Thoracic aorta (tissue), 2 donors: ENCODE measurements around the gene ALS2CL. TPM values are rescaled to one million over a fixed set of nuclear protein-coding genes. Genes with fewer than 3 reads are reported as not detected.

Source experiments
- ATAC-seq: fragments of 150-250 bp; one replicate; pipeline ENCODE4 v1.8.0; 2017; ENCODE audit warnings: low read depth; ENCODE audit not compliant: insufficient number of reproducible peaks, low FRiP score
- DNase-seq: peaks from one replicate; pipeline ENCODE4 v3.0.0-alpha.2; 2020; ENCODE audit warnings: low spot score
- H3K27ac ChIP-seq, 2 donors: fragments of 200-600 bp; sonication (generic); 1 replicate in 1 of 2; 2 replicates in 1 of 2; pipeline ENCODE4 v1.5.1; 2016; ENCODE audit warnings: mild to moderate bottlenecking in 2 of 2, moderate library complexity in 2 of 2
- H3K27me3 ChIP-seq: fragments of 200-600 bp; sonication (generic); replicated peaks from 2 replicates; pipeline ENCODE4 v1.6.0; 2016; ENCODE audit warnings: mild to moderate bottlenecking; ENCODE audit not compliant: insufficient read depth
- H3K36me3 ChIP-seq: fragments of 200-600 bp; sonication (generic); one replicate; pipeline ENCODE4 v1.5.1; 2016
- H3K4me1 ChIP-seq, 2 donors: fragments of 200-600 bp; sonication (generic); 1 replicate in 1 of 2; 2 replicates in 1 of 2; pipeline versions ENCODE4 v1.5.1 to v1.6.0; 2016; ENCODE audit warnings: low read depth in 2 of 2, mild to moderate bottlenecking in 1 of 2; ENCODE audit not compliant: control insufficient read depth in 1 of 2
- H3K4me3 ChIP-seq: fragments of 200-600 bp; sonication (generic); 2 replicates; pipeline ENCODE4 v1.5.1; 2016; ENCODE audit warnings: mild to moderate bottlenecking
- H3K9me3 ChIP-seq: fragments of 200-600 bp; sonication (generic); 2 replicates; pipeline ENCODE4 v1.5.1; 2016
- CTCF ChIP-seq: fragments of 200-600 bp; sonication (generic); IDR thresholded peaks from one replicate; pipeline ENCODE4 v1.5.1; 2019; ENCODE audit warnings: antibody characterized with exemption
- total RNA-seq, 2 donors: library from RNA; depleted of rRNA; stranded (reverse); fragments of >200 nt; gene quantifications; one replicate each; pipeline versions ENCODE4 v1.1.0 to v1.2.3, GENCODE V29; 2016

ALS2CL gene
- total RNA-seq, 2 donors from 2014 or later, result 25.2 to 41.7 TPM

- H3K9me3 ChIP-seq, result no peaks in the 10 kb centered on the region
- DNase-seq (no peak), ATAC-seq (no peak)
- peaks cover 0 to 4% of the 10 kb centered on the region in 2 donors for H3K4me1 ChIP-seq
- TF ChIP-seq CTCF, result no peak
- H3K4me3 ChIP-seq, result no peak overlapping the region
- H3K27me3 ChIP-seq, result no peaks in the 10 kb centered on the region
- no peak overlapping the region for H3K27ac ChIP-seq
- H3K36me3 ChIP-seq, result no peaks in the 10 kb centered on the region
Observed at GRCh38 chr3:46662771-46663551, 30.5 kb downstream of the ALS2CL start.

GRCh38 chr3:46661776-46662766 is 31.4 kb downstream of the ALS2CL start:
- TF ChIP-seq CTCF, result no peak
- no peaks in the 10 kb centered on the region for H3K36me3 ChIP-seq
- no peak for DNase-seq

GRCh38 chr3:46660543-46661523 is 32.6 kb downstream of the ALS2CL start:
- ATAC-seq (no peak), DNase-seq (no peak)
- Histone ChIP-seq H3K9me3 (no peaks in the 10 kb centered on the region), H3K27ac (no peak overlapping the region), H3K36me3 (no peaks in the 10 kb centered on the region), H3K4me3 (no peak overlapping the region), H3K4me1 (no peaks in the 10 kb centered on the region), H3K27me3 (no peaks in the 10 kb centered on the region)
- no peak for TF ChIP-seq CTCF

More at GRCh38 chr3:46661776-46662766, 31.4 kb downstream of the ALS2CL start:
- H3K4me1 ChIP-seq, result peaks cover 0 to 4% of the 10 kb centered on the region in 2 donors
- H3K4me3 ChIP-seq, result no peak overlapping the region
- no peak overlapping the region for H3K27ac ChIP-seq
- ATAC-seq, result no peak
- H3K9me3 ChIP-seq, result no peaks in the 10 kb centered on the region
- H3K27me3 ChIP-seq, result no peaks in the 10 kb centered on the region

- H3K27ac ChIP-seq, result no peak overlapping the region
- DNase-seq (no peak), ATAC-seq (no peak)
- TF ChIP-seq CTCF, result no peak
- H3K36me3 ChIP-seq, result no peaks in the 10 kb centered on the region
- H3K4me3 ChIP-seq, result no peak overlapping the region
- no peaks in the 10 kb centered on the region for H3K4me1 ChIP-seq
- H3K27me3 ChIP-seq, result no peaks in the 10 kb centered on the region
- H3K9me3 ChIP-seq, result no peaks in the 10 kb centered on the region
Observed at GRCh38 chr3:46660003-46660402, 33.5 kb downstream of the ALS2CL start.
